ENCODE measurements around the gene SYT8. TPM values are rescaled to one million over a fixed set of nuclear protein-coding genes. Genes with fewer than 3 reads are reported as not detected.

The SYT8 gene
- total RNA-seq, 2 donors from 2014 or later, result not detected

- ATAC-seq (replicated peaks in 1 of 2) (no peak), DNase-seq (no peak)
- Mint-ChIP-seq H3K4me3 (peak overlapping the region in 1 of 2 donors; percentile 2), H3K9me3 (no peaks in the 10 kb centered on the region), H3K27me3 (ENCODE audit: low read depth) (peaks cover 8% of the 10 kb centered on the region), H3K36me3 (ENCODE audit: insufficient read depth in 2 of 2) (no peaks in the 10 kb centered on the region), H3K27ac (no peak overlapping the region), H3K4me1 (ENCODE audit: low read depth) (peaks cover 76% of the 10 kb centered on the region)
Measured at GRCh38 chr11:1847006-1847735, 12.4 kb downstream of the SYT8 start.

GRCh38 chr11:1847926-1848639 is 13.3 kb downstream of the SYT8 start:
- ATAC-seq (replicated peaks in 1 of 2), result no peak
- H3K27me3 Mint-ChIP-seq (ENCODE audit: low read depth), result peaks cover 8% of the 10 kb centered on the region
- no peak for DNase-seq
- peak overlapping the region; percentile 35 for H3K27ac Mint-ChIP-seq
- H3K9me3 Mint-ChIP-seq, result no peaks in the 10 kb centered on the region
- H3K4me3 Mint-ChIP-seq, result no peak overlapping the region
- H3K36me3 Mint-ChIP-seq (ENCODE audit: insufficient read depth in 2 of 2), result peaks cover 2% of the 10 kb centered on the region in 2 donors
- H3K4me1 Mint-ChIP-seq (ENCODE audit: low read depth), result peaks cover 85% of the 10 kb centered on the region

GRCh38 chr11:1848640-1849430 is 14.0 kb downstream of the SYT8 start:
- Mint-ChIP-seq H3K4me1 (ENCODE audit: low read depth) (peaks cover 81% of the 10 kb centered on the region), H3K4me3 (no peak overlapping the region)

GRCh38 chr11:1851468-1852180 is 16.8 kb downstream of the SYT8 start:
- Mint-ChIP-seq H3K9me3 (no peaks in the 10 kb centered on the region), H3K4me3 (peak overlapping the region; percentile 93 to 99), H3K36me3 (ENCODE audit: insufficient read depth in 2 of 2) (peaks cover 2 to 3% of the 10 kb centered on the region in 2 donors), H3K27me3 (ENCODE audit: low read depth) (no peaks in the 10 kb centered on the region), H3K27ac (peak overlapping the region; percentile 55), H3K4me1 (ENCODE audit: low read depth) (peaks cover 64% of the 10 kb centered on the region)
- no peak for DNase-seq
- no peak for ATAC-seq (replicated peaks in 1 of 2)

More at GRCh38 chr11:1848640-1849430, 14.0 kb downstream of the SYT8 start:
- Mint-ChIP-seq H3K9me3 (no peaks in the 10 kb centered on the region), H3K36me3 (ENCODE audit: insufficient read depth in 2 of 2) (peaks cover 2 to 3% of the 10 kb centered on the region in 2 donors), H3K27ac (no peak overlapping the region), H3K27me3 (ENCODE audit: low read depth) (peaks cover 8% of the 10 kb centered on the region)
- no peak for ATAC-seq (replicated peaks in 1 of 2)
- no peak for DNase-seq

- no peak for ATAC-seq (replicated peaks in 1 of 2)
- no peaks in the 10 kb centered on the region for H3K27me3 Mint-ChIP-seq (ENCODE audit: low read depth)
- no peaks in the 10 kb centered on the region for H3K9me3 Mint-ChIP-seq
- no peak for DNase-seq
- H3K36me3 Mint-ChIP-seq (ENCODE audit: insufficient read depth in 2 of 2), result peaks cover 2 to 3% of the 10 kb centered on the region in 2 donors
- H3K27ac Mint-ChIP-seq, result peak overlapping the region; percentile 98
- H3K4me3 Mint-ChIP-seq, result peak overlapping the region; percentile 93 to 99
- peaks cover 59% of the 10 kb centered on the region for H3K4me1 Mint-ChIP-seq (ENCODE audit: low read depth)
Measured at GRCh38 chr11:1852271-1852876, 17.6 kb downstream of the SYT8 start.

- peak within 1 kb of the TSS; percentile 98 for H3K27ac Mint-ChIP-seq
- H3K36me3 Mint-ChIP-seq (ENCODE audit: insufficient read depth in 2 of 2), result peaks cover 2 to 3% of the 10 kb centered on the region in 2 donors
- H3K27me3 Mint-ChIP-seq (ENCODE audit: low read depth), result no peaks in the 10 kb centered on the region
- peak; percentile 88 to 90 for DNase-seq
- H3K4me3 Mint-ChIP-seq, result peak within 1 kb of the TSS; percentile 93 to 99
- H3K4me1 Mint-ChIP-seq (ENCODE audit: low read depth), result peaks cover 59% of the 10 kb centered on the region
- H3K9me3 Mint-ChIP-seq, result no peaks in the 10 kb centered on the region
- peak; percentile 63 to 67 for ATAC-seq (replicated peaks in 1 of 2)
Measured at GRCh38 chr11:1852877-1853276, 18.1 kb downstream of the SYT8 start, which contains the start of gene LSP1. Gene LSP1, plus strand, starts transcription at chr11:1853084. Its CDS starts 61 bp downstream, at chr11:1853145.

- H3K27ac Mint-ChIP-seq, result peak overlapping the region; percentile 98
- DNase-seq, result peak; percentile 41 to 50
- H3K9me3 Mint-ChIP-seq, result no peaks in the 10 kb centered on the region
- no peaks in the 10 kb centered on the region for H3K27me3 Mint-ChIP-seq (ENCODE audit: low read depth)
- H3K4me3 Mint-ChIP-seq, result peak overlapping the region; percentile 93 to 99
- H3K36me3 Mint-ChIP-seq (ENCODE audit: insufficient read depth in 2 of 2), result peaks cover 2 to 3% of the 10 kb centered on the region in 2 donors
- peak in 1 of 2 donors; percentile 6 for ATAC-seq (replicated peaks in 1 of 2)
- H3K4me1 Mint-ChIP-seq (ENCODE audit: low read depth), result peaks cover 56% of the 10 kb centered on the region
Measured at GRCh38 chr11:1853376-1854131, 18.8 kb downstream of the SYT8 start.

GRCh38 chr11:1854132-1854948 is 19.6 kb downstream of the SYT8 start:
- peak overlapping the region; percentile 93 to 99 for H3K4me3 Mint-ChIP-seq
- H3K9me3 Mint-ChIP-seq, result no peaks in the 10 kb centered on the region
- DNase-seq (peak; percentile 37 to 39), ATAC-seq (replicated peaks in 1 of 2) (peak; percentile 7 to 11)
- peaks cover 2 to 3% of the 10 kb centered on the region in 2 donors for H3K36me3 Mint-ChIP-seq (ENCODE audit: insufficient read depth in 2 of 2)
- H3K4me1 Mint-ChIP-seq (ENCODE audit: low read depth), result peaks cover 48% of the 10 kb centered on the region
- H3K27ac Mint-ChIP-seq, result peak overlapping the region; percentile 2
- H3K27me3 Mint-ChIP-seq (ENCODE audit: low read depth), result no peaks in the 10 kb centered on the region

- Mint-ChIP-seq H3K4me1 (ENCODE audit: low read depth) (peaks cover 41% of the 10 kb centered on the region), H3K36me3 (ENCODE audit: insufficient read depth in 2 of 2) (peaks cover 2 to 3% of the 10 kb centered on the region in 2 donors), H3K27ac (peak overlapping the region; percentile 19), H3K9me3 (no peaks in the 10 kb centered on the region), H3K4me3 (peak overlapping the region; percentile 93 to 99), H3K27me3 (ENCODE audit: low read depth) (no peaks in the 10 kb centered on the region)
- ATAC-seq (replicated peaks in 1 of 2) (peak; percentile 45 to 67), DNase-seq (peak; percentile 80 to 83)
Measured at GRCh38 chr11:1854949-1855885, 20.4 kb downstream of the SYT8 start.

GRCh38 chr11:1855886-1856265 is 21.1 kb downstream of the SYT8 start:
- ATAC-seq (replicated peaks in 1 of 2), result no peak
- Mint-ChIP-seq H3K4me1 (ENCODE audit: low read depth) (peaks cover 35% of the 10 kb centered on the region), H3K36me3 (ENCODE audit: insufficient read depth in 2 of 2) (peaks cover 2 to 3% of the 10 kb centered on the region in 2 donors), H3K9me3 (no peaks in the 10 kb centered on the region), H3K27me3 (ENCODE audit: low read depth) (no peaks in the 10 kb centered on the region), H3K4me3 (peak overlapping the region; percentile 93 to 99), H3K27ac (no peak overlapping the region)
- no peak for DNase-seq
